22Rv1 (cell line): ENCODE results near the gene TANK.

Experiments used
- H3K27ac ChIP-seq: fragments of 450-650 bp; 2 replicates; pipeline ENCODE4 v1.5.1; 2017
- CTCF ChIP-seq: fragments of 450-650 bp; IDR thresholded peaks from 2 replicates; pipeline ENCODE4 v1.5.1; 2017; ENCODE audit warnings: mild to moderate bottlenecking
- ZFX ChIP-seq: fragments of 450-650 bp; IDR thresholded peaks from 2 replicates; pipeline ENCODE4 v1.6.1; 2017; ENCODE audit warnings: antibody characterized with exemption, borderline replicate concordance

TANK gene

GRCh38 chr2:161283926-161284325 lies 123.7 kb downstream of the TANK start:
- no peak for TF ChIP-seq CTCF
- no peak for TF ChIP-seq ZFX

More at GRCh38 chr2:161283926-161284325, 123.7 kb downstream of the TANK start:
- no peak overlapping the region for H3K27ac ChIP-seq
